SU-DHL-6 (cell line): Measurements from ENCODE around the gene CXCL11.

Experiments
- H2AFZ ChIP-seq: fragments of 200-600 bp; sonication (generic); 2 replicates; pipeline ENCODE4 v1.6.1; 2014; ENCODE audit warnings: low read depth, mild to moderate bottlenecking, moderate library complexity, mixed read lengths, antibody characterized with exemption, low read length; ENCODE audit not compliant: severe bottlenecking
- H3F3A ChIP-seq: fragments of 200-600 bp; shearing (Covaris generic); 2 replicates; pipeline ENCODE4 v1.6.0; 2016; ENCODE audit warnings: antibody characterized with exemption, mild to moderate bottlenecking; ENCODE audit not compliant: insufficient read depth
- H3K27ac ChIP-seq: fragments of 200-600 bp; sonication (generic); 2 replicates; pipeline ENCODE4 v1.5.1; 2016; ENCODE audit warnings: low read depth, mild to moderate bottlenecking, low read length, moderate library complexity, mixed read lengths
- H3K27me3 ChIP-seq: fragments of 200-600 bp; sonication (generic), shearing (Covaris generic); 2 replicates; pipeline ENCODE4 v1.6.0; 2014; ENCODE audit warnings: mild to moderate bottlenecking, low read length
- H3K36me3 ChIP-seq: fragments of 200-600 bp; sonication (generic); 2 replicates; pipeline ENCODE4 v1.6.1; 2014; ENCODE audit warnings: mild to moderate bottlenecking, low read length, mixed read lengths
- H3K4me2 ChIP-seq: fragments of 300-600, 200-600 bp; shearing (Covaris generic), sonication (generic); 2 replicates; pipeline ENCODE4 v1.6.0; 2014; ENCODE audit warnings: low read length, low read depth, mild to moderate bottlenecking; ENCODE audit not compliant: poor library complexity, severe bottlenecking
- H3K4me3 ChIP-seq: fragments of 200-600 bp; sonication (generic); 2 replicates; pipeline ENCODE4 v1.5.1; 2014; ENCODE audit warnings: antibody characterized with exemption, low read length, mild to moderate bottlenecking, mixed read lengths; ENCODE audit not compliant: insufficient read depth, poor library complexity, severe bottlenecking
- H3K79me2 ChIP-seq: fragments of 200-600 bp; sonication (generic); 2 replicates; pipeline ENCODE4 v1.6.1; 2014; ENCODE audit warnings: mild to moderate bottlenecking, low read length, moderate library complexity; ENCODE audit not compliant: insufficient read depth
- H3K9ac ChIP-seq: fragments of 200-600 bp; sonication (generic); 2 replicates; pipeline ENCODE4 v1.7.0; 2014; ENCODE audit warnings: mild to moderate bottlenecking, low read length
- H3K9me2 ChIP-seq: fragments of 200-600 bp; sonication (generic); replicated peaks from 2 replicates; pipeline ENCODE4 v1.6.1; 2014; ENCODE audit warnings: low read length; ENCODE audit not compliant: insufficient read depth
- H3K9me3 ChIP-seq: fragments of 200-600 bp; sonication (generic); 2 replicates; pipeline ENCODE4 v1.6.1; 2014; ENCODE audit warnings: low read length, mixed read lengths; ENCODE audit not compliant: insufficient read depth
- H4K20me1 ChIP-seq: fragments of 200-600 bp; sonication (generic); 2 replicates; pipeline ENCODE4 v1.6.1; 2014; ENCODE audit warnings: low read depth, mild to moderate bottlenecking, antibody characterized with exemption, low read length, moderate library complexity, mixed read lengths
- EZH2phosphoT487 ChIP-seq: fragments of 200-600 bp; sonication (generic), shearing (Covaris generic); conservative IDR thresholded peaks from 2 replicates; pipeline ENCODE4 v1.6.1; 2018; ENCODE audit warnings: mild to moderate bottlenecking, antibody characterized with exemption, low read length, moderate library complexity, mixed read lengths
- TF ChIP-seq, protein P1 (sequence below): fragments of 200-600 bp; sonication (generic); IDR thresholded peaks from one replicate; pipeline ENCODE4 v1.5.1; 2017; ENCODE audit warnings: antibody characterized with exemption, mild to moderate bottlenecking, low read length, moderate library complexity; ENCODE audit not compliant: insufficient read depth, poor library complexity, severe bottlenecking

CXCL11 gene

DNA sequence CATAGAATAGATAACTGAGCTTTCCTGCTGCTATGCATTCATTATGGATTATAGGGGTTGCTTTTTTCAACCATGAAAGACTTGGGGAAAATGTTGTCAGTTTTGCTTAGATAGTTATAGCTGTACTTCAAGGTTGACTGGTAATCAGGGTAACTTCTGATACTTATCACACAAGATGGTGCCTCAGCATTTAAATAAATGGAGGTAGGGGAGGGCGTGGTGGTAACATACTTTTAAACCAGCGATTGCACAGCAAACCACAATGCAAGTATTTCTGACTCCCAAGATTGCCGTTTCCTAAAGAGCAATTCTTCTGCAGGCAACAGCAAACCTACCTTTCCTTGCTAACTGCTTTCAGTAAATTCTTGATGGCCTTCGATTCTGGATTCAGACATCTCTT lies 13.8 kb downstream of the CXCL11 start:
- H3K9me3 ChIP-seq, result no peaks in the 10 kb centered on the region
- no peak overlapping the region for H3K27ac ChIP-seq
- H3K36me3 ChIP-seq, result no peaks in the 10 kb centered on the region
- H3K4me2 ChIP-seq, result no peak overlapping the region
- no peaks in the 10 kb centered on the region for H3F3A ChIP-seq
- no peak overlapping the region for H3K9ac ChIP-seq
- no peaks in the 10 kb centered on the region for H3K79me2 ChIP-seq
- no peaks in the 10 kb centered on the region for H4K20me1 ChIP-seq
- no peaks in the 10 kb centered on the region for H3K9me2 ChIP-seq
- H3K4me3 ChIP-seq, result no peak overlapping the region
- no peak for TF ChIP-seq EZH2phosphoT487
- TF ChIP-seq, protein P1, sequence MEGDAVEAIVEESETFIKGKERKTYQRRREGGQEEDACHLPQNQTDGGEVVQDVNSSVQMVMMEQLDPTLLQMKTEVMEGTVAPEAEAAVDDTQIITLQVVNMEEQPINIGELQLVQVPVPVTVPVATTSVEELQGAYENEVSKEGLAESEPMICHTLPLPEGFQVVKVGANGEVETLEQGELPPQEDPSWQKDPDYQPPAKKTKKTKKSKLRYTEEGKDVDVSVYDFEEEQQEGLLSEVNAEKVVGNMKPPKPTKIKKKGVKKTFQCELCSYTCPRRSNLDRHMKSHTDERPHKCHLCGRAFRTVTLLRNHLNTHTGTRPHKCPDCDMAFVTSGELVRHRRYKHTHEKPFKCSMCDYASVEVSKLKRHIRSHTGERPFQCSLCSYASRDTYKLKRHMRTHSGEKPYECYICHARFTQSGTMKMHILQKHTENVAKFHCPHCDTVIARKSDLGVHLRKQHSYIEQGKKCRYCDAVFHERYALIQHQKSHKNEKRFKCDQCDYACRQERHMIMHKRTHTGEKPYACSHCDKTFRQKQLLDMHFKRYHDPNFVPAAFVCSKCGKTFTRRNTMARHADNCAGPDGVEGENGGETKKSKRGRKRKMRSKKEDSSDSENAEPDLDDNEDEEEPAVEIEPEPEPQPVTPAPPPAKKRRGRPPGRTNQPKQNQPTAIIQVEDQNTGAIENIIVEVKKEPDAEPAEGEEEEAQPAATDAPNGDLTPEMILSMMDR, result no peak
- no peak overlapping the region for H2AFZ ChIP-seq
- H3K27me3 ChIP-seq, result no peaks in the 10 kb centered on the region

DNA sequence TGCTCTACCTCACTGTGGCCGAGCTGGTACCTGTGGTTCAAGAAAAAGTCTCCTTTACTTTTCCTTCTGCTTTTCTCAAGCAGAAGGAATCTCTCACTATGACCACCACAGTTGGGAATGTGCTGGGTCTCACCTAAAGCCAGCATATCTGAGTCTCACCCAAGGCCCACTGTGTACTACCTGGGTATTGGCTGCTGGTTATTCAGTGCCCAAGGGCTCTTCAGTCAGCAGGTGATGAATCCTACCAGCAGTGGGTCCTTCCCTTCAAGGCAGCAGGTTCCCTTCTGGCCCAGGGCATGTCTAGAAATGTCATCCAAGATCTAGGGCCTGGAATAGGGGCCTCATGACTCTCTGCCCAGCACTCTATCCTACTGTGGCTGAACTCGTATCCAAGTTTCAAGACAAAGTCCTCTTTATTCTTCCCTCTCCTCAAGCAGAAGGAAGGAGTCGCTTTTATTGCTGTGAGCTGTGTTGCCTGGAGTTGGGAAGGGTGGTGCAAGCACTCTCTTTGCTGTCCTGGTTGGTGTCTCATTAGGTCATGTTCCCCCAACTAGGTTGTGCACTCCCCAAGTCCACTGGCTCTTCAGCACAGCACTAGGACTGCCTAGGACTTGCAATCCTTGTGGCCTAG lies 18.7 kb downstream of the CXCL11 start:
- H2AFZ ChIP-seq, result no peak overlapping the region
- no peaks in the 10 kb centered on the region for H3K9me3 ChIP-seq
- no peak overlapping the region for H3K27ac ChIP-seq
- no peaks in the 10 kb centered on the region for H3K36me3 ChIP-seq
- TF ChIP-seq, protein P1, result no peak
- TF ChIP-seq EZH2phosphoT487, result no peak
- no peak overlapping the region for H3K4me2 ChIP-seq
- no peaks in the 10 kb centered on the region for H3F3A ChIP-seq
- H3K9ac ChIP-seq, result no peak overlapping the region
- H4K20me1 ChIP-seq, result no peaks in the 10 kb centered on the region
- H3K79me2 ChIP-seq, result no peaks in the 10 kb centered on the region
- no peaks in the 10 kb centered on the region for H3K9me2 ChIP-seq
- no peak overlapping the region for H3K4me3 ChIP-seq
- H3K27me3 ChIP-seq, result no peaks in the 10 kb centered on the region

DNA sequence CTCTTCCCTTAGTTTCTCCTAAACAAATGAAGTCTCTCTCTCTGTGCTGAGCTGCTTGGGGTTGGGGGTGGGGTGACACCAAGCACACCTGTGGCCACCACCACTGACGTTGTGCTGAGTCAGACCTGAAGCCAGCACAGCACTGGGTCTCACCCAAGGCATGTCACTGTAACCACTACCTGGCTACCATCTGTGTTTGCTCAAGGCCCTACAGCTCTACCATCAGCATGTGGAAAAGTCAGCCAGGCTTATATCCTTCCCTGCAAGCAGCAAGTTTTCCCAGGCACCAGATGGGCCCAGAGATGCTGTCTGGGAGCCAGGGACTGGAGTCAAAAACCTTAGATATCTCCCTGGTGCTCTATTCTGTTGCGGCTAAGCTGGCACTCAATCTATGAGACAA lies 19.5 kb downstream of the CXCL11 start:
- H2AFZ ChIP-seq, result no peak overlapping the region
- H3K4me3 ChIP-seq, result no peak overlapping the region
- H4K20me1 ChIP-seq, result no peaks in the 10 kb centered on the region
- H3K9ac ChIP-seq, result no peak overlapping the region
- no peaks in the 10 kb centered on the region for H3K36me3 ChIP-seq
- TF ChIP-seq, protein P1, result no peak
- no peak for TF ChIP-seq EZH2phosphoT487
- no peaks in the 10 kb centered on the region for H3K9me3 ChIP-seq
- H3K4me2 ChIP-seq, result no peak overlapping the region
- no peaks in the 10 kb centered on the region for H3K79me2 ChIP-seq
- H3K27ac ChIP-seq, result no peak overlapping the region
- H3K27me3 ChIP-seq, result no peaks in the 10 kb centered on the region
- no peaks in the 10 kb centered on the region for H3F3A ChIP-seq
- no peaks in the 10 kb centered on the region for H3K9me2 ChIP-seq
